A549 (cell line): ENCODE data around the gene PSPH. TPM values are rescaled to one million over a fixed set of nuclear protein-coding genes. Genes with fewer than 3 reads are reported as not detected.

Source experiments
- ATAC-seq, 2 experiments: fragments of 200-7000 bp in 1 of 2; fragments of >200 bp in 1 of 2; cut with Nextera tagmentation in 1 of 2; cut with Tn5 transposase in 1 of 2; 3 replicates each; pipeline versions ENCODE4 v1.8.0 to v1.9.1; 2018 to 2020; ENCODE audit warnings: mild to moderate bottlenecking in 1 of 2, moderate library complexity in 1 of 2
- CTCF ChIA-PET: fragments of 300-600 bp; sonication (Branson Sonifier 250); formaldehyde crosslinking; extraction: SDS; loops from one replicate; lab custom pipeline; 2021; ENCODE audit warnings: antibody characterized with exemption, inconsistent platforms; lab: Yijun Ruan, JAX
- POLR2A ChIA-PET: fragments of 350-600 bp; formaldehyde crosslinking; extraction: SDS; loops from one replicate; lab custom pipeline; 2021; ENCODE audit warnings: antibody characterized with exemption, inconsistent platforms; lab: Yijun Ruan, JAX
- DNase-seq, 2 experiments: peaks; one replicate each; pipeline versions ENCODE4 v3.0.0 to v3.0.0-alpha.2; 2011 to 2016; ENCODE audit warnings: low read depth in 1 of 2, low spot score in 1 of 2
- FAIRE-seq: peaks from 2 replicates; lab custom pipeline; 2011; peaks lifted over from hg19 to GRCh38; lab: Jason Lieb, UNC
- H3K27ac ChIP-seq, 2 experiments: fragments of >200 bp; sonication (Bioruptor Twin); formaldehyde crosslinking; 3 replicates each; pipeline ENCODE4 v1.5.1; 2016 to 2017
- H3K4me1 ChIP-seq: fragments of >200 bp; sonication (Bioruptor Twin); formaldehyde crosslinking; 3 replicates; pipeline ENCODE4 v1.6.1; 2016
- H3K4me2 ChIP-seq: fragments of >200 bp; sonication (Bioruptor Twin); formaldehyde crosslinking; 3 replicates; pipeline ENCODE4 v1.6.1; 2016
- H3K4me3 ChIP-seq: fragments of >200 bp; sonication (Bioruptor Twin); formaldehyde crosslinking; 3 replicates; pipeline ENCODE4 v1.5.1; 2016
- H3K9me3 ChIP-seq: fragments of >200 bp; sonication (Bioruptor Twin); formaldehyde crosslinking; 3 replicates; pipeline ENCODE4 v1.6.1; 2016
- ATOH8 ChIP-seq: fragments of 250-450 bp; sonication (Bioruptor Pico); IDR thresholded peaks from 2 replicates; pipeline ENCODE4 v1.5.0; 2020; ENCODE audit warnings: low read depth, mild to moderate bottlenecking, moderate library complexity
- BCL3 ChIP-seq: fragments of >200 bp; sonication (Bioruptor Twin); formaldehyde crosslinking; IDR thresholded peaks from 3 replicates; pipeline ENCODE4 v1.6.1; 2016
- CBX2 ChIP-seq: fragments of 200-600 bp; sonication (generic); IDR thresholded peaks from 2 replicates; pipeline ENCODE4 v1.6.1; 2016; ENCODE audit warnings: low read depth, mild to moderate bottlenecking, borderline replicate concordance
- CEBPB ChIP-seq, 2 experiments: fragments of >200 bp in 1 of 2; sonication (Bioruptor Twin) in 1 of 2; formaldehyde crosslinking in 1 of 2; IDR thresholded peaks; 2 replicates each; pipeline ENCODE4 v1.6.1; 2012 to 2016
- CHD2 ChIP-seq: fragments of 150-350 bp; IDR thresholded peaks from 2 replicates; pipeline ENCODE4 v1.6.1; 2014; ENCODE audit warnings: low read length; ENCODE audit not compliant: partially characterized antibody
- CTCF ChIP-seq: fragments of >200 bp; sonication (Bioruptor Twin); formaldehyde crosslinking; IDR thresholded peaks from 3 replicates; pipeline ENCODE4 v1.5.1; 2016
- E2F6 ChIP-seq: IDR thresholded peaks from 2 replicates; pipeline ENCODE4 v1.6.1; 2012; ENCODE audit warnings: low read depth, borderline replicate concordance
- EHMT2 ChIP-seq: fragments of 200-600 bp; sonication (generic); IDR thresholded peaks from 2 replicates; pipeline ENCODE4 v1.6.1; 2016; ENCODE audit warnings: antibody characterized with exemption, low read depth, mild to moderate bottlenecking, moderate library complexity
- EP300 ChIP-seq, 2 experiments: fragments of >200 bp; sonication (Bioruptor Twin); formaldehyde crosslinking; IDR thresholded peaks; 2 replicates in 1 of 2; 3 replicates in 1 of 2; pipeline ENCODE4 v1.6.1; 2016 to 2017
- FOSB ChIP-seq: fragments of 250-450 bp; sonication (Bioruptor Pico); IDR thresholded peaks from 2 replicates; pipeline ENCODE4 v1.5.0; 2020; ENCODE audit warnings: mild to moderate bottlenecking, moderate library complexity
- FOXS1 ChIP-seq: fragments of 250-450 bp; sonication (Bioruptor Pico); IDR thresholded peaks from 2 replicates; pipeline ENCODE4 v1.5.0; 2020; ENCODE audit warnings: mild to moderate bottlenecking, moderate library complexity
- HES2 ChIP-seq: fragments of >200 bp; sonication (Bioruptor Twin); formaldehyde crosslinking; IDR thresholded peaks from 2 replicates; pipeline ENCODE4 v1.6.1; 2016
- HEYL ChIP-seq: fragments of 250-450 bp; sonication (Bioruptor Pico); IDR thresholded peaks from 2 replicates; pipeline ENCODE4 v1.8.0; 2021; ENCODE audit warnings: mild to moderate bottlenecking, moderate library complexity
- HOXA7 ChIP-seq: fragments of 250-450 bp; sonication (Bioruptor Pico); IDR thresholded peaks from 2 replicates; pipeline ENCODE4 v1.5.0; 2020; ENCODE audit warnings: mild to moderate bottlenecking, moderate library complexity
- HOXB5 ChIP-seq: fragments of 250-450 bp; sonication (Bioruptor Pico); IDR thresholded peaks from 2 replicates; pipeline ENCODE4 v1.5.0; 2020; ENCODE audit warnings: mild to moderate bottlenecking, moderate library complexity
- JUN ChIP-seq, 2 experiments: fragments of >200 bp; sonication (Bioruptor Twin); formaldehyde crosslinking; IDR thresholded peaks; 2 replicates in 1 of 2; 3 replicates in 1 of 2; pipeline ENCODE4 v1.6.1; 2016 to 2017
- KDM1A ChIP-seq: fragments of 200-600 bp; sonication (generic); IDR thresholded peaks from 2 replicates; pipeline ENCODE4 v1.6.1; 2016; ENCODE audit warnings: low read depth, mild to moderate bottlenecking
- KDM5A ChIP-seq: fragments of 200-600 bp; sonication (generic); IDR thresholded peaks from 2 replicates; pipeline ENCODE4 v1.6.1; 2016; ENCODE audit warnings: antibody characterized with exemption, mild to moderate bottlenecking
- MAX ChIP-seq: IDR thresholded peaks from 2 replicates; pipeline ENCODE4 v1.6.1; 2012
- NFE2L2 ChIP-seq: fragments of 150-350 bp; conservative IDR thresholded peaks from 2 replicates; pipeline ENCODE4 v1.6.1; 2014; ENCODE audit warnings: low read length
- NPAS2 ChIP-seq: fragments of 250-450 bp; sonication (Bioruptor Pico); IDR thresholded peaks from 2 replicates; pipeline ENCODE4 v1.8.0; 2022; ENCODE audit warnings: mild to moderate bottlenecking, moderate library complexity, borderline replicate concordance
- NR3C1 ChIP-seq: fragments of >200 bp; sonication (Bioruptor Twin); formaldehyde crosslinking; IDR thresholded peaks from 3 replicates; pipeline ENCODE4 v1.6.1; 2017
- POLR2A ChIP-seq: IDR thresholded peaks from 2 replicates; pipeline ENCODE4 v1.6.1; 2012; ENCODE audit warnings: mild to moderate bottlenecking, low read length
- POLR2AphosphoS2 ChIP-seq: conservative IDR thresholded peaks from 2 replicates; pipeline ENCODE4 v1.6.1; 2012; ENCODE audit warnings: low read length, improper control_type of control experiment, inconsistent platforms
- RARB ChIP-seq: fragments of 250-450 bp; sonication (Bioruptor Pico); IDR thresholded peaks from 2 replicates; pipeline ENCODE4 v1.8.0; 2021; ENCODE audit warnings: mild to moderate bottlenecking, moderate library complexity
- REST ChIP-seq: fragments of 200-600 bp; sonication (generic); IDR thresholded peaks from 2 replicates; pipeline ENCODE4 v1.6.1; 2016; ENCODE audit warnings: antibody characterized with exemption, mild to moderate bottlenecking, moderate library complexity
- SREBF2 ChIP-seq: fragments of 450-650 bp; IDR thresholded peaks from 2 replicates; pipeline ENCODE4 v1.6.1; 2014; ENCODE audit warnings: mild to moderate bottlenecking, moderate library complexity
- TFCP2L1 ChIP-seq: fragments of 250-450 bp; sonication (Bioruptor Pico); IDR thresholded peaks from 2 replicates; pipeline ENCODE4 v1.5.0; 2021; ENCODE audit warnings: mild to moderate bottlenecking
- TP53 ChIP-seq: fragments of 250-450 bp; sonication (Bioruptor Pico); IDR thresholded peaks from 2 replicates; pipeline ENCODE4 v1.5.0; 2021; ENCODE audit warnings: mild to moderate bottlenecking, moderate library complexity
- ZC3H11A ChIP-seq: fragments of 450-650 bp; IDR thresholded peaks from 2 replicates; pipeline ENCODE4 v1.6.1; 2014; ENCODE audit warnings: antibody characterized with exemption, mild to moderate bottlenecking
- ZFP36 ChIP-seq: fragments of 450-650 bp; IDR thresholded peaks from 2 replicates; pipeline ENCODE4 v1.6.1; 2014; ENCODE audit warnings: borderline replicate concordance; ENCODE audit not compliant: partially characterized antibody
- ZSCAN20 ChIP-seq: fragments of 250-450 bp; sonication (Bioruptor Pico); IDR thresholded peaks from 2 replicates; pipeline ENCODE4 v1.8.0; 2022; ENCODE audit warnings: mild to moderate bottlenecking, moderate library complexity
- WGBS: methylation state at CpG from one replicate; pipeline ENCODE4 v1.1.6; 2017; ENCODE audit errors: missing lambda C conversion rate; 5-methylcytosine and 5-hydroxymethylcytosine counted together
- polyA plus RNA-seq, 4 experiments: library from polyadenylated mRNA; depleted of rRNA in 3 of 4; stranded (reverse); fragments of >200 nt; fragmentation: RNase III in 1 of 4; extraction: RNeasy Plus Mini Kit Qiagen cat#74134 plus additional on column Dnase treatment in 1 of 4; gene quantifications; 2 replicates in 3 of 4; 3 replicates in 1 of 4; pipeline ENCODE4 v1.2.3, GENCODE V29; 2011 to 2017

The PSPH gene
- polyA plus RNA-seq, 2 of the 4 experiments (the other 2 are of a cell fraction) = 60.9 to 64.7 TPM

- 1% methylated on average over 43 of the region's 49 CpGs for WGBS
- Histone ChIP-seq H3K4me3 (peak within 1 kb of the TSS; percentile 81), H3K4me1 (peaks cover 54% of the 10 kb centered on the region), H3K9me3 (no peaks in the 10 kb centered on the region), H3K27ac (peak within 1 kb of the TSS; percentile 91 to 94), H3K4me2 (peak within 1 kb of the TSS; percentile 62)
- POLR2A ChIA-PET = interaction anchor here (1.1 to 6.1 kb wide), 5 partner anchors 10 to 42 kb away, joined by 3 to 114 read pairs (median 6); partner anchors contain the start of genes CCT6A, CHCHD2 and PSPH
- DNase-seq = peak; percentile 92 to 98
- no peak for FAIRE-seq
- ATAC-seq = peak; percentile 95 to 96
- CTCF ChIA-PET = interaction anchor here (0.6 to 4.3 kb wide), 8 partner anchors 8 to 423 kb away, joined by 3 to 19 read pairs (median 4); partner anchors contain the start of genes CCT6A and PSPH
- TF ChIP-seq POLR2A (peak; percentile 96), CBX2 (no peak), KDM1A (no peak), NPAS2 (CRISPR knock-in tag) (no peak), MAX (peak; percentile 89), HEYL (no peak), ZC3H11A (no peak), HOXA7 (0 out of 2 replicates have a peak, but pooled peaks have one; percentile 18), EP300 (IDR thresholded peaks at IDR 0.05) (0 out of 5 replicates have a peak, but pooled peaks of 1 of the 2 experiments have one; percentile 21), NFE2L2 (no peak), JUN (IDR thresholded peaks at IDR 0.05) (peak; percentile 62 to 95; a peak in 4 of 5 replicates), ZSCAN20 (no peak), EHMT2 (no peak), HES2 (no peak), RARB (peak; percentile 52; the same call in 1 of the 2 replicates), NR3C1 (no peak), ZFP36 (no peak), FOSB (CRISPR knock-in tag) (peak; percentile 46; the same call in 1 of the 2 replicates), CEBPB (IDR thresholded peaks at IDR 0.05) (peak; percentile 92 to 94), TP53 (CRISPR knock-in tag) (peak; percentile 71; the same call in 1 of the 2 replicates), HOXB5 (CRISPR knock-in tag) (no peak), E2F6 (0 out of 2 replicates have a peak, but pooled peaks have one; percentile 60), BCL3 (peak; percentile 89), CTCF (no peak), FOXS1 (CRISPR knock-in tag) (no peak), ATOH8 (CRISPR knock-in tag) (no peak), POLR2AphosphoS2 (peak; percentile 88; the same call in 1 of the 2 replicates), SREBF2 (no peak), CHD2 (no peak), KDM5A (no peak), TFCP2L1 (peak; percentile 88; the same call in 1 of the 2 replicates), REST (no peak)
Measured at GRCh38 chr7:56063882-56064625, 12.8 kb upstream of the PSPH start, which contains the start of gene SUMF2. Gene SUMF2, plus strand, starts transcription at chr7:56064286. Its CDS starts 26 bp downstream, at chr7:56064312.
